ENCODE data around the gene FSHR. TPM values are rescaled to one million over a fixed set of nuclear protein-coding genes. Genes with fewer than 3 reads are reported as not detected.

Gene FSHR
- total RNA-seq, 1 experiment from 2014 or later = not detected

DNA sequence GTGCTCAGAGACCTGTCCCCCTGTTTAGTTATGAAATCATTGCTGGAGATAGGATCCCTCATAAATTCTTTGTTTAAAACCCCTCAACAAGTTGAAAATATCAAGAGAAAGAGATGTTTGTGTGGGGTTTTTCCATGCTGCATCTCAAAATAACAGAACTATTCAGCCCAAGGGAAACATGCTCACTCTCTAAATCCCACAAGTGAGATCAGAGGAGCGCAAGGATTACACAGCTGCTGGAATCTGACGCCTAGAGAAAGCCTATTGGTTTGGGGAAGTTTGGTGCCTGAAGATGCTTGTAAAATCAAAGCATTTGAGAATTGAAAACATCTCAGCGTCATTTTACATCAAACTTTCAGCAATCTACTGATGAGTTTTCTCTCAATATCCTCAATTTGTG is 7.9 kb downstream of the FSHR start:
- Histone ChIP-seq H3K36me3 (no peaks in the 10 kb centered on the region), H3K9me3 (no peaks in the 10 kb centered on the region), H3K4me3 (no peak overlapping the region), H3K27me3 (0 out of 2 replicates have a peak, but pooled peaks cover 6% of the 10 kb centered on the region)
- no peak for DNase-seq

DNA sequence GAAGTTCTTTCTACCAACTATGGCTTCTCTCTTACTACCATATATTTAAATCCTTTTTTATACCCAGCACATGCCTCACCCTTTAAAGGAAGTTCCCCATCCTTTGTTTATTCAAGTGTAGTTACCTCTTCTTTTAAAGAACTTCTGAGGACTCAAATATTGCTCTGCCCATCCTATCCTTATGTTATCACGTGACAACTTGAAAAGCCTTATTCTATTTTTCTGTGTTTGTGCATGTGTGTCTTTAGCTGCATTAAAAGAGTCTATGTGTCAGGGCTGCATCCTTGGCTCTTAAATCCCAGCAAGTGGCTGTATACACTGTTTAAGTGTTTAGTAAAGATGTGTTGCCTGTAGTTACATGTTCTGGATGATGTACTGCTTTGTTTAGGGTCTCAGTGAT is 22.5 kb downstream of the FSHR start:
- no peaks in the 10 kb centered on the region for H3K36me3 ChIP-seq
- no peaks in the 10 kb centered on the region; the same call in 1 of the 2 replicates for H3K9me3 ChIP-seq
- no peaks in the 10 kb centered on the region for H3K27me3 ChIP-seq
- no peak overlapping the region for H3K4me3 ChIP-seq
- DNase-seq = no peak

- DNase-seq = no peak
- no peak overlapping the region for H3K4me3 ChIP-seq
- H3K9me3 ChIP-seq = no peaks in the 10 kb centered on the region; the same call in 1 of the 2 replicates
- H3K27me3 ChIP-seq = no peaks in the 10 kb centered on the region
- no peaks in the 10 kb centered on the region for H3K36me3 ChIP-seq
These were observed 25.3 kb downstream of the FSHR start for GRCh38 chr2:49129034-49129433.

DNA sequence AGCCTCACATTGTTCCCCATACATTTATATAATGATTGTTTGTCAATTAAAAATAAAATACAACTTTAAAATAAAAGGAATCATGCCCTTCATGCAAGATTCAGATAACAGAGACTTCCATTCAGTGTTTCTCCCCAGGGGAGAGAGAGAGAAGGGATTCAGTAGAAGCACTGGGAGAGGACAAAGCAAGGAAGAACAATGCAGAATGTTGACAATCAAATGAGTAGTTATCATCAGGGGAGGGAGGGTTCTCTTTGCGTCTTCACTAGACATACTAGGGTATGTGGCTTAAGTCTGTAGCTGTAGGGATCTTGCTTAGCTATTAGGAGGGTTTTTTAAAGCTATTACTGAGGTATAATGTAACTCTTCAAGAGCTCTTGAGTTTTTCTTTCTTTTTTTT is 30.7 kb downstream of the FSHR start:
- no peak for DNase-seq
- no peaks in the 10 kb centered on the region for H3K36me3 ChIP-seq

GRCh38 chr2:49122107-49122506 is 32.2 kb downstream of the FSHR start:
- no peaks in the 10 kb centered on the region for H3K36me3 ChIP-seq
- no peaks in the 10 kb centered on the region for H3K27me3 ChIP-seq
- no peaks in the 10 kb centered on the region for H3K9me3 ChIP-seq
- H3K4me3 ChIP-seq = no peak overlapping the region
- DNase-seq = no peak

More for the DNA sequence above, 30.7 kb downstream of the FSHR start:
- H3K4me3 ChIP-seq = no peak overlapping the region
- no peaks in the 10 kb centered on the region for H3K27me3 ChIP-seq
- no peaks in the 10 kb centered on the region for H3K9me3 ChIP-seq

GRCh38 chr2:49113046-49113445 is 41.3 kb downstream of the FSHR start:
- DNase-seq = no peak
- Histone ChIP-seq H3K27me3 (no peaks in the 10 kb centered on the region), H3K4me3 (no peak overlapping the region), H3K36me3 (no peaks in the 10 kb centered on the region), H3K9me3 (no peaks in the 10 kb centered on the region)

GRCh38 chr2:49111456-49111855 is 42.9 kb downstream of the FSHR start:
- no peak for DNase-seq
- no peaks in the 10 kb centered on the region for H3K9me3 ChIP-seq
- H3K36me3 ChIP-seq = no peaks in the 10 kb centered on the region
- H3K4me3 ChIP-seq = no peak overlapping the region
- no peaks in the 10 kb centered on the region for H3K27me3 ChIP-seq

DNA sequence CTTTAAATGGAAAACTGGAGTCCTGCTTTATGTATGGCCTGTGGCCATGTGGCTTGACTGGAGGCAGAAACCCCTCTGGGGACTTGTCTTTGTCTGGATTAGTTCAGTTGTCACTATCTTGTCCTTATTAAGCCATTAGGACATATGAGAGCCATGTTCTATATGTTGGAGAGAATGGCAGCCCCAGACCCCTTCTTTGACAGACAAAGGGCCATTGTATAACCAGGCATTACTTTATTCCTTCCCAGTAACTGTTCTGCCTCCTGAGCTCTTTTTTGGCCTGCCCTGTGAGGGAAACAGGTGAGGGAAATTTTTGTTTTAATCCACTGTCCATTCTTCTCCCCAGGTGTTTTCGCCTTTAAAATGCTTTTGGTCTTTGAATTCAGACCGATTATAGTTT is 43.3 kb downstream of the FSHR start:
- Histone ChIP-seq H3K4me3 (no peak overlapping the region), H3K36me3 (no peaks in the 10 kb centered on the region), H3K9me3 (no peaks in the 10 kb centered on the region), H3K27me3 (no peaks in the 10 kb centered on the region)
- no peak for DNase-seq

DNA sequence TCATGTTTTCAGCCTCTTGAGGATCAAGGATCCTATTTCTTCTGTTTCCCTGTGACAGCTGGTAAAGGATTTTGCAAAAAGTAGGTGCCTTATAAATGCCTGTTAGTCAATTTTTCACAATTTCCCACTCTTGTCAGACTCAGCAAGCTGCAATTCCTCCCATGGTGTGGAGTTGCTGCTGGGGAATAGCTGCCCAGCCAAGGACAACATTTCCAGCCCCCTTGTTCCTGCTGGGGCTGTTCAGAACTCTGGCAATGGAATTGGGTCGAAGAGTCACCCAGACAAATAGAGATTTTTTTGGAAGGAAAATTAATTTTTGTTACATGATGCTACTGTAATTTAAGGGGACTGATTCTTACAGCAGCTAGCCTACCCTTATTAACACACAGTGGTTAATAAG is 43.7 kb downstream of the FSHR start:
- Histone ChIP-seq H3K36me3 (no peaks in the 10 kb centered on the region), H3K27me3 (no peaks in the 10 kb centered on the region), H3K4me3 (no peak overlapping the region), H3K9me3 (no peaks in the 10 kb centered on the region)
- DNase-seq = no peak

DNA sequence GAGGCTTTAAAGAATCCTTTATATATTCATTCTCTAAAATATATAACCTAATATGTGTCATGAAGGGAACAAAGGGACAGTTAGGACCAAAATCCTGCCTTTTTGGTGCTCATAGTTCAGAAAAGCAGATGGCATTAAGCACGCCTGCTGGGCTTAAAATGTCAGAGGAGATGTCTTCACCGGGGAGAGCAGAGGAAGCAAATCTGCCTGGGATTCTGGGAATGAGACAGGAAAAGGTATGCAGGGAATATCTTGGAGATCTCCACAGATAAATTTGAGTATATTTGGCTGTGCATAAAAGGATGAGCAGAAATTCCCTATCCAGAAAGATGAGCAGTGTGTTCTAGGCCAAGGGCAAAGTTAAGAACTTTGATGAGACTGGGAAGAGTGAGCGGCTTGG is 45.5 kb downstream of the FSHR start:
- H3K36me3 ChIP-seq = no peaks in the 10 kb centered on the region
- H3K9me3 ChIP-seq = no peaks in the 10 kb centered on the region
- H3K4me3 ChIP-seq = no peak overlapping the region
- H3K27me3 ChIP-seq = no peaks in the 10 kb centered on the region
- DNase-seq = no peak

DNA sequence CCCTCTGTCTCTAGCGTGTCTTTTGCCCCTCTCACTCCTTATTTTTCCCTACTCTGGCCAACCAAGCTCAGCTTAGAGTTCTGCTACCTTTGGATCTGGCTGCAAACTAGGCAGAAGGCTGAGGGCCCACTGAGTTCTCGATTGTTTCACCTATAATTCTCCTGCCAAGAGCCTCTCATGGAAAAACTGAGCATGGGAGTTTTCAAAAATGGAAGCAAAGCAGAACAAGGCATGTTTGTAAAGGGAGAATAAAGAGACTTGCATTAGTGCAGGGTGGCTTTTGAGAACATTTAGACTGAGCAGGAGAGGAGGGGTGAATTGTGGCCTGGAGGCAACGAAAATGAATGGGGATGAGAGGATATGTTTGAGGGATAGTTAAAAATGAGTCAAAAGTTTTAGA is 45.9 kb downstream of the FSHR start:
- no peak for DNase-seq
- Histone ChIP-seq H3K9me3 (no peaks in the 10 kb centered on the region), H3K4me3 (no peak overlapping the region), H3K36me3 (no peaks in the 10 kb centered on the region), H3K27me3 (no peaks in the 10 kb centered on the region)

DNA sequence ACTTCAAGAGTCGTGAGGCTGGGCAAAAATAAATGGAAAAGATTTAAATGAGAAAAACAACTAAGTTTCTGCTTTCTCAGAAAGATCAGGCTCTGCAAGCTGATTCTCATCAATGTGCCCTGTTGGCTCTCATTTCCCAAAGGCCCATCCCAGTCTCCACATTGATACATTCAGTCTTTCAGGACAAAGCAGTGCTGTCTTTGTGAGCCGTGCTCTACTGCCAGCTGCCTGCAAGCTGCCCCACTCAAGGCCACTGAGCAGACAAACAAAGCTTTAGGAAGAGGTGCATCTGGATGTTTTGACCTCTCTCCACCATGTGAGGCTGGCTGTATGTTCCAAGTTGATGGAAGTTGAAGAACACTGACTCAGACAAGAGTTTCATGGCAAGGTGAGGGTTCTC is 48.8 kb downstream of the FSHR start:
- DNase-seq = no peak
- Histone ChIP-seq H3K27me3 (no peaks in the 10 kb centered on the region), H3K36me3 (no peaks in the 10 kb centered on the region), H3K9me3 (no peaks in the 10 kb centered on the region), H3K4me3 (no peak overlapping the region)

DNA sequence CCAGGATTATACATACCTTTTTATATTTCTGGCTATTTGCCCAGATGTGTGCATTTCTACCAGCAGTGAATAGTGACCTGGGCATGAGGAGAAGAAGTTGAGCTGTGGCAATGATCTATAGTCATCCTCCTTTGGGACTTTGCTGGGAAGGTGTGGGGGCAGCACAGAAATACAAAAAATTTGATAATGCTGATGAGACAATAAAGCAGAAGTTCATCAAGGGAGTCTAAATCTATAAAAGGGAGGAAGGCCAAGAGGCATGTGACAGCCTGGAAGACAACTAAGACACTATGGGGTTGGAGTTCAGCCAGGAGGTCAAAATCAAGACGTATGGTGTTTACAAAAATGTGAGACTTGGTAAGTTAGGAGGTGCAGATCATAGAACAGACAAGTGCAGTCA is 52.2 kb downstream of the FSHR start:
- DNase-seq = no peak
- Histone ChIP-seq H3K9me3 (no peaks in the 10 kb centered on the region), H3K27me3 (no peaks in the 10 kb centered on the region), H3K4me3 (no peak overlapping the region), H3K36me3 (no peaks in the 10 kb centered on the region)

- no peaks in the 10 kb centered on the region for H3K27me3 ChIP-seq
- H3K4me3 ChIP-seq = no peak overlapping the region
- no peak for DNase-seq
- H3K9me3 ChIP-seq = no peaks in the 10 kb centered on the region
- no peaks in the 10 kb centered on the region for H3K36me3 ChIP-seq
These were observed 73.6 kb downstream of the FSHR start for GRCh38 chr2:49080681-49081080.

- no peak overlapping the region for H3K4me3 ChIP-seq
- no peak for DNase-seq
- no peaks in the 10 kb centered on the region for H3K36me3 ChIP-seq
- no peaks in the 10 kb centered on the region for H3K27me3 ChIP-seq
- no peaks in the 10 kb centered on the region; the same call in 1 of the 2 replicates for H3K9me3 ChIP-seq
These were observed 83.6 kb downstream of the FSHR start for GRCh38 chr2:49070716-49071115.

- Histone ChIP-seq H3K9me3 (no peaks in the 10 kb centered on the region; the same call in 1 of the 2 replicates), H3K27me3 (no peaks in the 10 kb centered on the region), H3K36me3 (no peaks in the 10 kb centered on the region), H3K4me3 (no peak overlapping the region)
- no peak for DNase-seq
These were observed 84.5 kb downstream of the FSHR start for GRCh38 chr2:49069829-49070228.

GRCh38 chr2:49068613-49069012 is 85.7 kb downstream of the FSHR start:
- Histone ChIP-seq H3K27me3 (no peaks in the 10 kb centered on the region), H3K9me3 (no peaks in the 10 kb centered on the region; the same call in 1 of the 2 replicates), H3K4me3 (no peak overlapping the region), H3K36me3 (no peaks in the 10 kb centered on the region)
- no peak for DNase-seq

DNA sequence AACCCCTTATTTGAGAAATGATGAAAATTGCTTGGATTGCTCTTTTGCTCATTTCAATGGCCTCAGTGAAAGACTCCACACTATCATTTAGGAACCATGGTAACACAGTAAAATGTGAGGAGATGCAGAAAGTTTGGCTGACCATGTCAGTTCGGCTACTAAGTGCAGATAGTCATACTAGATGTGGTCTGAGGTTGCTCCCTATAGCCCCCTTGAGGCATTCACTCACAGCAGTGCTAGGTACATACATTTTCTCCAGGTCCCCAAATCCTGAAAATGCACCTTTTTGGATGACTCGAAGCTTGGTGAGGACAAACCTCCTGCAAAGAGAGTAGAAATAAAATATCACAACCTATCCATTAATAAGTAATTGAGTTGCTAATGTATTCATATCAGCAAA is 86.3 kb downstream of the FSHR start:
- Histone ChIP-seq H3K36me3 (no peaks in the 10 kb centered on the region), H3K27me3 (no peaks in the 10 kb centered on the region), H3K9me3 (no peaks in the 10 kb centered on the region)

GRCh38 chr2:49053156-49053555 is 101.2 kb downstream of the FSHR start:
- Histone ChIP-seq H3K4me3 (no peak overlapping the region), H3K27me3 (no peaks in the 10 kb centered on the region), H3K36me3 (no peaks in the 10 kb centered on the region), H3K9me3 (no peaks in the 10 kb centered on the region)
- DNase-seq = no peak

More for the DNA sequence above, 86.3 kb downstream of the FSHR start:
- no peak overlapping the region for H3K4me3 ChIP-seq
- DNase-seq = no peak
